H9 (cell line): ENCODE measurements around the gene LSM11. TPM values are rescaled to one million over a fixed set of nuclear protein-coding genes. Genes with fewer than 3 reads are reported as not detected.

Experiments
- DNase-seq: peaks from one replicate; pipeline ENCODE4 v3.0.0-alpha.2; 2017
- H2AFZ ChIP-seq: one replicate; pipeline ENCODE4 v1.6.1; 2013; ENCODE audit warnings: mild to moderate bottlenecking, low read length, control low read depth, moderate library complexity
- H2AK5ac ChIP-seq: 2 replicates; pipeline ENCODE4 v1.6.1; 2013; ENCODE audit warnings: low read length, control low read depth, mixed read lengths; ENCODE audit not compliant: insufficient read length
- H2BK120ac ChIP-seq: one replicate; pipeline ENCODE4 v1.6.1; 2013; ENCODE audit warnings: low read depth, mild to moderate bottlenecking, low read length, control low read depth, inconsistent platforms; ENCODE audit not compliant: poor library complexity, severe bottlenecking
- H2BK12ac ChIP-seq: 2 replicates; pipeline ENCODE4 v1.6.1; 2013; ENCODE audit warnings: low read length, control low read depth, mixed read lengths, low read depth; ENCODE audit not compliant: insufficient read length
- H2BK15ac ChIP-seq: 2 replicates; pipeline ENCODE4 v1.6.1; 2013; ENCODE audit warnings: low read depth, low read length, control low read depth
- H2BK20ac ChIP-seq: one replicate; pipeline ENCODE4 v1.6.1; 2013; ENCODE audit warnings: low read depth, mild to moderate bottlenecking, low read length, control low read depth, inconsistent platforms; ENCODE audit not compliant: poor library complexity, severe bottlenecking
- H2BK5ac ChIP-seq: 2 replicates; pipeline ENCODE4 v1.6.1; 2013; ENCODE audit warnings: low read length, control low read depth, mixed read lengths; ENCODE audit not compliant: insufficient read length
- H3K14ac ChIP-seq: 2 replicates; pipeline ENCODE4 v1.6.1; 2013; ENCODE audit warnings: low read length, control low read depth; ENCODE audit not compliant: insufficient read depth
- H3K18ac ChIP-seq: 2 replicates; pipeline ENCODE4 v1.6.1; 2013; ENCODE audit warnings: low read depth, mild to moderate bottlenecking, mixed read lengths, low read length, control low read depth; ENCODE audit not compliant: insufficient read length
- H3K23ac ChIP-seq: 2 replicates; pipeline ENCODE4 v1.6.1; 2013; ENCODE audit warnings: low read length, control low read depth, mixed read lengths, low read depth; ENCODE audit not compliant: insufficient read length
- H3K23me2 ChIP-seq: 2 replicates; pipeline ENCODE4 v1.6.1; 2013; ENCODE audit warnings: low read depth, mild to moderate bottlenecking, mixed read lengths, low read length, control low read depth; ENCODE audit not compliant: insufficient read length, poor library complexity, severe bottlenecking
- H3K27ac ChIP-seq: 2 replicates; pipeline ENCODE4 v1.5.1; 2013; ENCODE audit warnings: low read length, control low read depth, mixed read lengths, low read depth; ENCODE audit not compliant: insufficient read length
- H3K27me3 ChIP-seq: 2 replicates; pipeline ENCODE4 v1.6.1; 2013; ENCODE audit warnings: low read length, control low read depth, inconsistent platforms; ENCODE audit not compliant: insufficient read depth
- H3K4ac ChIP-seq: 2 replicates; pipeline ENCODE4 v1.6.1; 2013; ENCODE audit warnings: low read depth, mild to moderate bottlenecking, control low read depth, inconsistent platforms, low read length, moderate library complexity
- H3K4me1 ChIP-seq: 2 replicates; pipeline ENCODE4 v1.6.1; 2013; ENCODE audit warnings: low read length, control low read depth, inconsistent platforms; ENCODE audit not compliant: insufficient read depth
- H3K4me2 ChIP-seq: 2 replicates; pipeline ENCODE4 v1.6.1; 2013; ENCODE audit warnings: low read length, control low read depth, mixed read lengths; ENCODE audit not compliant: insufficient read length, insufficient read depth
- H3K56ac ChIP-seq: 2 replicates; pipeline ENCODE4 v1.6.1; 2013; ENCODE audit warnings: low read depth, mild to moderate bottlenecking, mixed read lengths, low read length, control low read depth; ENCODE audit not compliant: insufficient read length
- H3K79me1 ChIP-seq: 2 replicates; pipeline ENCODE4 v1.6.1; 2013; ENCODE audit warnings: low read depth, mild to moderate bottlenecking, moderate library complexity, low read length, control low read depth, inconsistent platforms; ENCODE audit not compliant: insufficient read depth, poor library complexity, severe bottlenecking
- H3K79me2 ChIP-seq: 2 replicates; pipeline ENCODE4 v1.6.1; 2013; ENCODE audit warnings: low read length, control low read depth, inconsistent platforms; ENCODE audit not compliant: insufficient read depth
- H3K9ac ChIP-seq: 2 replicates; pipeline ENCODE4 v1.6.1; 2013; ENCODE audit warnings: low read length, control low read depth, mixed read lengths; ENCODE audit not compliant: insufficient read length; ENCODE audit errors: extremely low read depth
- H3K9me3 ChIP-seq: one replicate; pipeline ENCODE4 v1.6.1; 2013; ENCODE audit warnings: low read depth, low read length, inconsistent platforms; ENCODE audit not compliant: control insufficient read depth
- H3T11ph ChIP-seq: one replicate; pipeline ENCODE4 v1.6.1; 2013; ENCODE audit warnings: mild to moderate bottlenecking, low read length, control low read depth, inconsistent platforms
- H4K20me1 ChIP-seq: one replicate; pipeline ENCODE4 v1.6.1; 2013; ENCODE audit not compliant: control insufficient read depth, insufficient read length, insufficient read depth
- H4K5ac ChIP-seq: 2 replicates; pipeline ENCODE4 v1.6.1; 2013; ENCODE audit warnings: low read depth, mild to moderate bottlenecking, mixed read lengths, low read length, control low read depth; ENCODE audit not compliant: insufficient read length
- H4K8ac ChIP-seq: replicated peaks from 2 replicates; pipeline ENCODE4 v1.6.1; 2013; ENCODE audit warnings: low read length, control low read depth, mixed read lengths, low read depth; ENCODE audit not compliant: insufficient read length
- H4K91ac ChIP-seq: 2 replicates; pipeline ENCODE4 v1.6.1; 2013; ENCODE audit warnings: low read depth, mild to moderate bottlenecking, moderate library complexity, mixed read lengths, low read length, control low read depth; ENCODE audit not compliant: insufficient read length
- H3K27ac Mint-ChIP-seq, 3 experiments: 2 replicates in 2 of 3; 3 replicates in 1 of 3; pipeline ENCODE4 v1.8.0; 2020 to 2021; ENCODE audit warnings: mixed read lengths in 3 of 3, mild to moderate bottlenecking in 1 of 3, moderate library complexity in 1 of 3
- H3K27me3 Mint-ChIP-seq: 2 replicates; pipeline ENCODE4 v1.8.0; 2021; ENCODE audit warnings: low read depth, mild to moderate bottlenecking, moderate library complexity, mixed read lengths
- H3K36me3 Mint-ChIP-seq, 3 experiments: 2 replicates in 2 of 3; 3 replicates in 1 of 3; pipeline ENCODE4 v1.8.0; 2020 to 2021; ENCODE audit warnings: low read depth in 3 of 3, mixed read lengths in 3 of 3; ENCODE audit not compliant: insufficient read depth in 1 of 3
- H3K4me1 Mint-ChIP-seq, 2 experiments: 2 replicates each; pipeline ENCODE4 v1.8.0; 2020; ENCODE audit warnings: mixed read lengths in 2 of 2
- H3K4me3 Mint-ChIP-seq, 2 experiments: 2 replicates in 1 of 2; 3 replicates in 1 of 2; pipeline ENCODE4 v1.8.0; 2020 to 2021; ENCODE audit warnings: mild to moderate bottlenecking in 2 of 2, mixed read lengths in 2 of 2, moderate library complexity in 1 of 2
- H3K9me3 Mint-ChIP-seq, 2 experiments: 2 replicates in 1 of 2; 3 replicates in 1 of 2; pipeline ENCODE4 v1.8.0; 2020; ENCODE audit warnings: mild to moderate bottlenecking in 2 of 2, mixed read lengths in 2 of 2, moderate library complexity in 1 of 2
- WGBS: extraction: QIAGEN DNeasy Blood & Tissue Kit; methylation state at CpG from one replicate; pipeline ENCODE4 v1.1.7; 2013; ENCODE audit warnings: missing lambda C conversion rate, low lambda C conversion rate, mixed read lengths; ENCODE audit not compliant: insufficient read length; ENCODE audit errors: extremely low coverage; 5-methylcytosine and 5-hydroxymethylcytosine counted together
- total RNA-seq: library from RNA; stranded (reverse); gene quantifications from 2 replicates; pipeline ENCODE4 v1.2.1, GENCODE V29; 2021
- TF ChIP-seq, protein P1 (sequence below): fragments of 200-600 bp; sonication (generic); conservative IDR thresholded peaks from 3 replicates; pipeline ENCODE4 v1.8.0; 2021; ENCODE audit warnings: antibody characterized with exemption, mild to moderate bottlenecking

The LSM11 gene
- total RNA-seq, 1 experiment from 2014 or later = 4.7 TPM

DNA sequence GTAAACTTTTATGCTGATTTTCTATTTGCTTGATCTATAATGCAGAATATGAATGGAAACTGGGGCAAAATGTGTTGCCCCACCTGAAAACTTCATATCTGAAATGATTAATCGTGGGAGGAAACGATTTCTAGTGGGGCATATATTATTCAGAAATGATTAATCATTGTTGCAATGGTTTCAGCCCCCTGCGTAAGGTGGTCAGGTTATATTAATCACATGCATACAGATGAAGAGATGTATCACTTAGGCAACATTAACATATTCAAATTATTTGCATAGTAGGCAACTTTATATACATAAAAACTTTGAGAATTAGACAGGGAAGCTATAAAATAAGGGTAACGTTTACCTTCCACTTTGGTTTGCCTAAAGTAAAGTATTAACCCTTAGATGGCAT lies 49.8 kb downstream of the LSM11 start:
- no peaks in the 10 kb centered on the region for H3K27me3 ChIP-seq
- H3K4me2 ChIP-seq = no peak overlapping the region
- TF ChIP-seq, protein P1, sequence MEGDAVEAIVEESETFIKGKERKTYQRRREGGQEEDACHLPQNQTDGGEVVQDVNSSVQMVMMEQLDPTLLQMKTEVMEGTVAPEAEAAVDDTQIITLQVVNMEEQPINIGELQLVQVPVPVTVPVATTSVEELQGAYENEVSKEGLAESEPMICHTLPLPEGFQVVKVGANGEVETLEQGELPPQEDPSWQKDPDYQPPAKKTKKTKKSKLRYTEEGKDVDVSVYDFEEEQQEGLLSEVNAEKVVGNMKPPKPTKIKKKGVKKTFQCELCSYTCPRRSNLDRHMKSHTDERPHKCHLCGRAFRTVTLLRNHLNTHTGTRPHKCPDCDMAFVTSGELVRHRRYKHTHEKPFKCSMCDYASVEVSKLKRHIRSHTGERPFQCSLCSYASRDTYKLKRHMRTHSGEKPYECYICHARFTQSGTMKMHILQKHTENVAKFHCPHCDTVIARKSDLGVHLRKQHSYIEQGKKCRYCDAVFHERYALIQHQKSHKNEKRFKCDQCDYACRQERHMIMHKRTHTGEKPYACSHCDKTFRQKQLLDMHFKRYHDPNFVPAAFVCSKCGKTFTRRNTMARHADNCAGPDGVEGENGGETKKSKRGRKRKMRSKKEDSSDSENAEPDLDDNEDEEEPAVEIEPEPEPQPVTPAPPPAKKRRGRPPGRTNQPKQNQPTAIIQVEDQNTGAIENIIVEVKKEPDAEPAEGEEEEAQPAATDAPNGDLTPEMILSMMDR = no peak
- no peak overlapping the region for H3K56ac ChIP-seq
- no peak overlapping the region for H2BK12ac ChIP-seq
- H3K4ac ChIP-seq = no peak overlapping the region
- H3K4me1 Mint-ChIP-seq = no peaks in the 10 kb centered on the region
- no peaks in the 10 kb centered on the region for H3K9me3 Mint-ChIP-seq
- WGBS = no CpG with 5 or more reads among the region's 4 CpGs
- no peaks in the 10 kb centered on the region for H4K20me1 ChIP-seq
- no peak overlapping the region for H3K4me3 Mint-ChIP-seq
- no peak overlapping the region for H4K91ac ChIP-seq
- H3K79me1 ChIP-seq = no peaks in the 10 kb centered on the region
- no peak overlapping the region for H2BK15ac ChIP-seq
- no peaks in the 10 kb centered on the region for H3K23me2 ChIP-seq
- H2BK5ac ChIP-seq = no peak overlapping the region
- H3K14ac ChIP-seq = no peak overlapping the region
- no peak overlapping the region for H2AFZ ChIP-seq
- H2AK5ac ChIP-seq = no peak overlapping the region
- DNase-seq = no peak
- no peak overlapping the region for H3K27ac Mint-ChIP-seq
- H3K23ac ChIP-seq = no peak overlapping the region
- peaks cover 13 to 62% (median 49%) of the 10 kb centered on the region in 3 experiments; a peak in 6 of 7 replicates for H3K36me3 Mint-ChIP-seq
- H3K9me3 ChIP-seq = no peaks in the 10 kb centered on the region
- H3K79me2 ChIP-seq = no peaks in the 10 kb centered on the region
- no peak overlapping the region for H4K8ac ChIP-seq
- H3T11ph ChIP-seq = no peak overlapping the region
- no peaks in the 10 kb centered on the region for H3K27me3 Mint-ChIP-seq
- no peak overlapping the region for H2BK20ac ChIP-seq
- H3K9ac ChIP-seq = no peak overlapping the region
- no peak overlapping the region for H3K27ac ChIP-seq
- H3K18ac ChIP-seq = no peak overlapping the region
- H2BK120ac ChIP-seq = no peak overlapping the region
- no peaks in the 10 kb centered on the region for H3K4me1 ChIP-seq
- no peak overlapping the region for H4K5ac ChIP-seq
